ENCODE measurements around the gene CBX4. TPM values are rescaled to one million over a fixed set of nuclear protein-coding genes. Genes with fewer than 3 reads are reported as not detected.

Gene CBX4
- total and polyA plus RNA-seq, 10 donors = 12.3 to 48.0 (median 25.4) TPM

DNA sequence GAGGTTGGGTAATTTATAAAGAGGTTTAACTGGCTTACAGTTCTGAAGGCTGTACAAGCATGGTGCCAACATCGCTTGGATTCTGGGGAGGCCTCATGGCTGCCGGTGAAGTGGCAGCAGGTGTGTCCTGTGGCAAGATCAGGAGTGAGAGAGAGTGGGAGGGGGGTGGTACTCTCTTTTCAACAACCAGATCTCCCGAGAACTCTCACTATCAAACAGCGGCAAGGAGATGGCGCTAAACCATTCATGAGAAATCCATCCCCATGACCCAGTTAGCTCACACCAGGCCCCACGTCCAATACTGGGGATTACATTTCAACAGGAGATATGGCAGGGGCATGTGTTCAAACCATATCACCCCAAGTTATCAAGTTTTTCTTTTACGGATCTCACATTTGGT lies 44.0 kb upstream of the CBX4 start:
- TF ChIP-seq, protein P1, sequence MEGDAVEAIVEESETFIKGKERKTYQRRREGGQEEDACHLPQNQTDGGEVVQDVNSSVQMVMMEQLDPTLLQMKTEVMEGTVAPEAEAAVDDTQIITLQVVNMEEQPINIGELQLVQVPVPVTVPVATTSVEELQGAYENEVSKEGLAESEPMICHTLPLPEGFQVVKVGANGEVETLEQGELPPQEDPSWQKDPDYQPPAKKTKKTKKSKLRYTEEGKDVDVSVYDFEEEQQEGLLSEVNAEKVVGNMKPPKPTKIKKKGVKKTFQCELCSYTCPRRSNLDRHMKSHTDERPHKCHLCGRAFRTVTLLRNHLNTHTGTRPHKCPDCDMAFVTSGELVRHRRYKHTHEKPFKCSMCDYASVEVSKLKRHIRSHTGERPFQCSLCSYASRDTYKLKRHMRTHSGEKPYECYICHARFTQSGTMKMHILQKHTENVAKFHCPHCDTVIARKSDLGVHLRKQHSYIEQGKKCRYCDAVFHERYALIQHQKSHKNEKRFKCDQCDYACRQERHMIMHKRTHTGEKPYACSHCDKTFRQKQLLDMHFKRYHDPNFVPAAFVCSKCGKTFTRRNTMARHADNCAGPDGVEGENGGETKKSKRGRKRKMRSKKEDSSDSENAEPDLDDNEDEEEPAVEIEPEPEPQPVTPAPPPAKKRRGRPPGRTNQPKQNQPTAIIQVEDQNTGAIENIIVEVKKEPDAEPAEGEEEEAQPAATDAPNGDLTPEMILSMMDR (IDR thresholded peaks at IDR 0.05 in 8 of 11, conservative IDR thresholded peaks at IDR 0.05 in 3 of 11) = no peak
- TF ChIP-seq POLR2AphosphoS5 (IDR thresholded peaks at IDR 0.05) (no peak), POLR2A (IDR thresholded peaks at IDR 0.05) (no peak)
- Histone ChIP-seq H3K36me3 (no peaks in the 10 kb centered on the region), H3K4me3 (no peak overlapping the region), H3K9me3 (no peaks in the 10 kb centered on the region), H3K4me1 (no peaks in the 10 kb centered on the region), H3K27ac (no peak overlapping the region), H3K27me3 (replicated peaks in 1 of 7) (peaks cover 0 to 58% (median 0%) of the 10 kb centered on the region in 7 donors)
- intact Hi-C loops (cut with DNase I; ENCODE audit: low total_unique reads) = no loop called here
- WGBS, 5 donors = 67 to 82% (median 76%) methylated on average over 7 of the region's 7 CpGs
- DNase-seq = peak; percentile 22

DNA sequence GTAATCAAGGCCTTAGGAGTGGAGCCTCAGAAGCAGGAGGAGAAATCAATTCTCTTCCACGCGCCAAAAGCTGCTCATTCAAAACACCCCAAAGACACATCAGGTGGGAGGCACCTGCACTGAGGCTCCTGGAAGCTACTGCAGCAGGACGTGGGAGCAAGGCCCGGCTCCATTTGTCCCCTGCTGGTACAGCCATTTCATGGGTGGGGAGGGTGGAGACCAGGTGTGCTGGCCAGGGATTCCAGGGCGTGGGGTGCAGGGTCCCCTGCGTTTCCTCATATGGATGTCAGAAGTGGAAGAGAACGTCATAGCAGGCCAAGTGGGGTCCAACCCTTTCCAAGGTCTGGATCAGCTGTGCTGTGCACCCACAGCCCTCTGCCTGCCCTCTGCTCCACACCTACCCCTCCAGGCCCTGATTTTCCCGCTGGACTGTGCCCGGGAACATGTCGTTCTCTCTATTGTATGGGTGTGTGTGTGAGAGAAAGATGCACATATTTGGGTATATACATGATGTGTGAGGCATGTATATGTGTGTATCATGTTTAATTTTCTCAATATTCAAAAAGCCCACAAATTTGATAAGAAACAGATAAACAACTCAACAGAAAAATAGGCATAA lies 39.2 kb upstream of the CBX4 start:
- intact Hi-C loops (cut with DNase I; ENCODE audit: low total_unique reads) = no loop called here

DNA sequence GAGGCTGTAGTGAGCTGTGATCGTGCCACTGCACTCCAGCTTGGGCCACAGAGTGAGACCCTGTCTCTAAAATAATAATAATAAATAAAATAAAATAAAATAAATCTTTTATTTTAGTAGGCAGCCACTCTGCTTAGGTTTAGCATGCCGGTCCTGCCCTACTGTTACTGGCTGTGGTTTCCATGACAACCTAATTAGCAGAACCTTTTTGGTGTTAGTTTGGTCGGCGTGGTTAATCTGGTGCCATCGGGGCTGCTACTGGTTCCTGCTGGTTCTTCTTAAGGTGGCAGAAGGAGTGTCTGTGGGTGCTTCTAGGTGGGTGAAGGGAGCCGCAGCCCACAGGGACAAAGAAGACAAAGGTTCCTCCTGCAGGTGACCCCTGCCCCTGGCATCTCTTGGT lies 37.8 kb upstream of the CBX4 start:
- H3K36me3 ChIP-seq = no peaks in the 10 kb centered on the region
- WGBS, 5 donors = 84 to 91% (median 86%) methylated on average over 6 of the region's 6 CpGs
- intact Hi-C loops (cut with DNase I; ENCODE audit: low total_unique reads) = no loop called here
- H3K4me3 ChIP-seq = no peak overlapping the region
- no peak for TF ChIP-seq POLR2A (IDR thresholded peaks at IDR 0.05)
- no peak for TF ChIP-seq POLR2AphosphoS5 (IDR thresholded peaks at IDR 0.05)
- TF ChIP-seq, protein P1 (IDR thresholded peaks at IDR 0.05 in 8 of 11, conservative IDR thresholded peaks at IDR 0.05 in 3 of 11) = no peak
- H3K9me3 ChIP-seq = no peaks in the 10 kb centered on the region
- H3K4me1 ChIP-seq = peaks cover 0 to 5% (median 0%) of the 10 kb centered on the region in 6 donors
- H3K27ac ChIP-seq = no peak overlapping the region
- DNase-seq = no peak
- peaks cover 0 to 45% (median 0%) of the 10 kb centered on the region in 7 donors for H3K27me3 ChIP-seq (replicated peaks in 1 of 7)

More for the DNA sequence above, 39.2 kb upstream of the CBX4 start:
- Histone ChIP-seq H3K9me3 (no peaks in the 10 kb centered on the region), H3K4me3 (no peak overlapping the region), H3K36me3 (no peaks in the 10 kb centered on the region), H3K27me3 (replicated peaks in 1 of 7) (peaks cover 0 to 45% (median 0%) of the 10 kb centered on the region in 7 donors), H3K4me1 (no peaks in the 10 kb centered on the region), H3K27ac (no peak overlapping the region)
- WGBS, 5 donors = 82 to 92% (median 89%) methylated on average over 8 to 10 of the region's 10 CpGs
- DNase-seq = peak; percentile 53
- TF ChIP-seq POLR2A (IDR thresholded peaks at IDR 0.05) (no peak), POLR2AphosphoS5 (IDR thresholded peaks at IDR 0.05) (no peak)
- TF ChIP-seq, protein P1 (IDR thresholded peaks at IDR 0.05 in 8 of 11, conservative IDR thresholded peaks at IDR 0.05 in 3 of 11) = no peak

GRCh38 chr17:79875511-79875910 lies 36.3 kb upstream of the CBX4 start:
- Histone ChIP-seq H3K4me1 (peaks cover 0 to 5% (median 0%) of the 10 kb centered on the region in 6 donors), H3K27me3 (replicated peaks in 1 of 7) (peaks cover 0 to 37% (median 0%) of the 10 kb centered on the region in 7 donors), H3K9me3 (no peaks in the 10 kb centered on the region), H3K4me3 (no peak overlapping the region), H3K27ac (no peak overlapping the region), H3K36me3 (no peaks in the 10 kb centered on the region)
- WGBS, 5 donors = 80 to 91% (median 85%) methylated on average over 4 of the region's 4 CpGs
- intact Hi-C loops (cut with DNase I; ENCODE audit: low total_unique reads) = no loop called here
- DNase-seq = no peak
- no peak for TF ChIP-seq POLR2A (IDR thresholded peaks at IDR 0.05)
- TF ChIP-seq, protein P1 (IDR thresholded peaks at IDR 0.05 in 8 of 11, conservative IDR thresholded peaks at IDR 0.05 in 3 of 11) = no peak
- TF ChIP-seq POLR2AphosphoS5 (IDR thresholded peaks at IDR 0.05) = no peak
